Measurements from ENCODE around the gene NOL9.

- TF ChIP-seq EZH2 (IDR thresholded peaks at IDR 0.05) (no peak), POLR2AphosphoS5 (IDR thresholded peaks at IDR 0.05; ENCODE audit: borderline replicate concordance, low read depth, low read length) (no peak), FOXP2 (optimal IDR thresholded peaks at IDR 0.05; ENCODE audit: control extremely low read depth, extremely low read length, insufficient read depth) (no peak)
Measured at GRCh38 chr1:6557597-6557996, 3.3 kb upstream of the NOL9 start.
